Astrocyte of the cerebellum (primary cell): ENCODE measurements around the gene LHFPL2.

Experiments used
- DNase-seq: peaks from one replicate; pipeline ENCODE4 v3.0.0-alpha.2; 2011; ENCODE audit warnings: low read depth
- H3K4me3 ChIP-seq: 2 replicates; pipeline ENCODE4 v1.5.1; 2011; ENCODE audit warnings: mild to moderate bottlenecking, low read depth, low read length, moderate library complexity
- in situ Hi-C: cut with HindIII; loops from 2 replicates; pipeline ENCODE4 v1.10.0; 2017; ENCODE audit warnings: low sequenced_read_pairs
- TF ChIP-seq, protein P1 (sequence below): IDR thresholded peaks from 2 replicates; pipeline ENCODE4 v1.5.1; 2012; ENCODE audit warnings: low read length, low read depth, moderate library complexity, mild to moderate bottlenecking; ENCODE audit errors: missing control alignments

LHFPL2 gene

DNA sequence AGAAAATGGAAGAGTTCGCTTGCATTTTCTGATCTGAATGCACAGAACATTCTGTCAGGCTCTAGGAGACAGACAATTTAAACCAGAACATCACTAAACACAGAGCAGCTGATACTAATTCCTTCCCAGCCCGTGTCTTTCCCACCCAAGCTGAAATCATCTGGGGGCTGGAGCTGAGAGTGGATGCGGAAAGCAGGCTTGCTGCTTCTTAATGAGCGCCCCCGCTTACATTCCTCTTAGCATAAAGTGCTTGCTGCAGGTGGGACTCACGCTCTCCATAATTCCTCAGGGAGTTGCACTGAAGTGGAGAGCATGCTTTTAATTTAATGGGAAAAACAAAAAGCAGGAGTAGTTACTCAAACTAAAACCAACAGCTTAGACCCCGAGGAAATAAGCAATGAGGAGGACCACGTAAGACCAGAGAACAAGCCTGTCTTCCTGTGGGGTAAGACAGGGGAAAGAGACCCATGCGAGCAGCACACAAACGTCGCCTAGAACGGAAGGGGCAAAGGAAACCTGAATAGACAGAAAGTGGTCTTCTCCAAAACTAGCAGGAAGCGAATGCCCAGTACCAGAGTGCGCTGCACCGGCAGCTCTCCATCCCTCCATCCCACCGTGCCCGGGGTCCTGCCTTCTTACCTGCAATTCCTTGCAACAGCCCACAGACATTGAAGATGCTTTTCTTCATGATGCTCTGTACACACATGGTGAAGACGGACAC, 139.3 kb downstream of the LHFPL2 start:
- H3K4me3 ChIP-seq, result peak overlapping the region; percentile 16
- in situ Hi-C loops, result no loop called here
- TF ChIP-seq, protein P1, sequence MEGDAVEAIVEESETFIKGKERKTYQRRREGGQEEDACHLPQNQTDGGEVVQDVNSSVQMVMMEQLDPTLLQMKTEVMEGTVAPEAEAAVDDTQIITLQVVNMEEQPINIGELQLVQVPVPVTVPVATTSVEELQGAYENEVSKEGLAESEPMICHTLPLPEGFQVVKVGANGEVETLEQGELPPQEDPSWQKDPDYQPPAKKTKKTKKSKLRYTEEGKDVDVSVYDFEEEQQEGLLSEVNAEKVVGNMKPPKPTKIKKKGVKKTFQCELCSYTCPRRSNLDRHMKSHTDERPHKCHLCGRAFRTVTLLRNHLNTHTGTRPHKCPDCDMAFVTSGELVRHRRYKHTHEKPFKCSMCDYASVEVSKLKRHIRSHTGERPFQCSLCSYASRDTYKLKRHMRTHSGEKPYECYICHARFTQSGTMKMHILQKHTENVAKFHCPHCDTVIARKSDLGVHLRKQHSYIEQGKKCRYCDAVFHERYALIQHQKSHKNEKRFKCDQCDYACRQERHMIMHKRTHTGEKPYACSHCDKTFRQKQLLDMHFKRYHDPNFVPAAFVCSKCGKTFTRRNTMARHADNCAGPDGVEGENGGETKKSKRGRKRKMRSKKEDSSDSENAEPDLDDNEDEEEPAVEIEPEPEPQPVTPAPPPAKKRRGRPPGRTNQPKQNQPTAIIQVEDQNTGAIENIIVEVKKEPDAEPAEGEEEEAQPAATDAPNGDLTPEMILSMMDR, result no peak
- DNase-seq, result no peak

DNA sequence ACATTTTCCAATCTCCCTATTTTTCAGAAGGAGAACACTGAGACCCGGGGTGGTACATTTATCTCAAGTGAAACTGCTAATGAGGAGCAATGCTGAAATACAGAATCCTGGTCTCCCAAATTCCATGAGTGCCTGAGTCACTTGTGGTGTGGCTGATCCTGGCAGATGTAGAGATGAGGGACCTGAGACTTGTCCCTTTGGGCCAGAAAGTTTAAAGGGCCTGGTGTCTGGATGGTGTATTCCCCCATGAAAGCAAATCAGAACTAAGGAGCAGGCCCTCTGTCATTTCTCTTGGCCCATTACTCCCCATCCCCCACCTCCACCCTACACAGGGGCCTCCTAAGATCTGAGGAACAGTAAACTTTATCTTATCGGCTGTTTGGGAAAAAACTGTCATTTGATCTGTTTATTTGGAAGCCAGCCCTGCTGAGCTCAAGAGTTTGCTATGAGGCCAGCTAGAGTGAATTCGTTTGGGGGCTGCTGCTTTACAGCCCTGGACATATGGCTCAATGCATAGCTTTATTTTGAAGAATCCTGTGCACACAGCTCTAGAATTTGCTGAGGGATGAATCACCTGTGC, 140.3 kb downstream of the LHFPL2 start:
- in situ Hi-C loops, result no loop called here
- DNase-seq, result no peak
- TF ChIP-seq, protein P1, result no peak
- H3K4me3 ChIP-seq, result no peak overlapping the region

DNA sequence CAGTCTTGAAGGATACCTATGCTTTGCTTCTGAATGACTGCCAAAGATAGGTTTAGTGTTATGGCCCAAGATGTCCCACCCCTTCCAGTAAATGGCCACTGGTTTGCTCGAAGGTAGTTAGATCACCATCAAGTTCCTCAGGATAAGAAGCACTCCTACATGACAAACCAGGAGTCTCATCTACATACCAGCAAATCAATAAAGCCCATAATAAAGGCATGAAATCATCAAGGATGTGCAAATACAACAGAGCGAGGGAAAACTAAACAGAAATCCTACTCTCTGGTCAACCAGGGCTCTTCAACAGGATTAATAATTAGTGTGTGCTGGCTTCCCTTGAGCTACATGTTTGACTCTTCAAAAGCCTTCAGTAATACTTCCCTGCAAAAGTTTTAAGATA, 141.0 kb downstream of the LHFPL2 start:
- TF ChIP-seq, protein P1, result no peak
- DNase-seq, result no peak
- in situ Hi-C loops, result no loop called here
- H3K4me3 ChIP-seq, result no peak overlapping the region

DNA sequence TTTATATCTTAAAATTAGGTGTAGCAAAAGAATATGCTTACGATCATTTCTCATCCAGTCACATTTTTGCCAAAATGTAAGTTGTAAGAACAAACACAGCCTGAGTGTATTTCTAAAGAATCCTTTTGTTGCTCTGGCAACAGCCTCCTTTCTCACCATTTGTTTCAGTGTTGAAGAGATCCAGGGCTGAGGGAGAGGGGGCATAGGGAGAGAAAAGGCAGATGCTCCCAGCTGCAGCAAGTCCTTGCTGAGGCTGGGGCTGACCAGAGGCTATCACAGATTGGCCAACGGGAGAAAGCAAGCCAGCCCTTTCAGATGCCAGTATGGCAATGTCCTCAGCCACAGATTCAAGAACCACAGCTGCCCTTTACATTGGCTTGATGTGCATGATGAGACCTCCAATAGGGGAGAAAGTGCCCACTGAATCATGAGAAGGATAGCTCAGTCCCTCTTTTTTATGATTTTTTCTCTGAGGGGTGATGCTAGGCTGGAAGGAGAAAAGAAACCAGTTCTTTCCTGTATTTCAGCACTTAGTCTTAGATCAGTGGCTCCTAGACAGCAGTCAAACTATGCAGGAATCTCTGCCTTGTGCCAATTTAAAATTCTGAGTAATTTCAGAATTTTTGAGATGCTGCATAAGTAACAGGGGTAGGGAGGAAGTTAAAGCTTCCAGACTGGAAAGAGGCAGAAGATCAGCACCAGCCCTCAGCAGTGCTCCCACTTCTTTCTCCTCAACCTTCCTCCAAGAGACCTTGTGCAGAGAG, 142.1 kb downstream of the LHFPL2 start:
- DNase-seq, result no peak
- TF ChIP-seq, protein P1, result no peak
- no peak overlapping the region for H3K4me3 ChIP-seq
- in situ Hi-C loops, result no loop called here

DNA sequence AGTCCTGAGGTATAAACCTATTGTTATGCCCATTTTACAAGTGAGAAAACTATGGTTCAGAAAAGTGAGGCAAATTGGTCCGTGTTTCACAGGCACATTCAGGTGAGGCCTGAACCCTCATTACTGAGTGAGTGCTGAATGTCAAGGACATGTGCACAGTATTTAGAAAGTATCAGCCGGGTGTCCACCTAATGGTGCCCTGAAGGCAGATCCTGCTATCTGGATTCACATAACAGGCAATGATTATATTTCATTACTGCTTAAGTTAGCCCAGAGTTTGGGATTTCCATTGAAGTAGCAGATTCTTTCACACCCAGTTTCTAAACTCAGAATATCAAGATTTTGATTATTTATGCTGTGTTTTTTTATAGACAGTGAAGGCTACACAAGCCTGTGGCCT, 142.7 kb downstream of the LHFPL2 start:
- in situ Hi-C loops, result no loop called here
- DNase-seq, result no peak
- TF ChIP-seq, protein P1, result no peak
- H3K4me3 ChIP-seq, result no peak overlapping the region

DNA sequence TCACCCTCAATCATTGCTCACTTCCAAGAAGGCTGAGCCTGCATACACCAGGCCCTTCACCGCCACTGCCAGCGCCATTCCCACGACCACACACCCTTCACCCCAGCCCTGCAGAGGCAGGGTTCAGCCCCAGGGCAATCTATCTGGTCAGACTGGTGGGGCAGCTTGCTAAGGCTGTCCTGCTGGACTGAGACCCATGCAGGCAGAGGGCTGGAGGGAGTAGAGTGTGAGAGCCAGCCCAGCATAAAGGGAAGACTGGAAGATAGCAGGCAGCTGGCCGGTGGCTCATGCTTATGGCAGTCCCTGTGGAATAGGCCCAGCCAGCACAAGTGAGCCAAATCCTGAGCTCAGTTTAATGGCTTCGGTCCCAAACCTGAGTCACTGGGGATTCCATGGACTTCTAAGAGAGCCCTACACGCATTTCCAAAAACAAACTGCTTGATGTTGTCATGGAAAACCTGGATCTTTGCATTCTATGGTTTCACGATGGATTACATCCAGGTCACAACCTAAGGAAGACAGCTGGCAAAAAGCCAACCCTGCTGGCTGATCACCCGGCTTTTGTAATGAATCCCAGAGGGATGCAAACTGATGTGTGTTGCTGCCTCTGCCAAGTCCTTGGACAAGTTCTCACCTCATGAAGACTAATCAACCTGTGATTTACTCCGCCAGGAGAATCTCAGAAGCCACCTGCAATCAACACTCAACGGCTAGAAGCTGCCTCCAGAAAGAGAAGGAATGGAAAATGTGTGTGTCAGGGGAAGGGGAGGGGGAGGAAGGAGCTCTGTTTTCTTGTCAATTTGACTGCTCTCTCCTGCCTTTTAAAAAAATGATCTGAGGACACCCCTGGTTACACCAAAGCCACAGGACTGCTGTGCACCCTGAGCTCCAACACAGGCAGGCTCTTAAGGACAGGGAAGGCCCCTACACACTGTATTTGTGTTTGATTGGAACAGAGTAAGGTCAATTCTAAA, 143.6 kb downstream of the LHFPL2 start:
- TF ChIP-seq, protein P1, result no peak
- in situ Hi-C loops, result no loop called here
- no peak overlapping the region for H3K4me3 ChIP-seq
- peak; percentile 100 for DNase-seq
